ENCODE measurements around the gene PAN2. TPM values are rescaled to one million over a fixed set of nuclear protein-coding genes. Genes with fewer than 3 reads are reported as not detected.

Gene PAN2
- total RNA-seq, 1 experiment from 2014 or later, result 75.0 TPM

DNA sequence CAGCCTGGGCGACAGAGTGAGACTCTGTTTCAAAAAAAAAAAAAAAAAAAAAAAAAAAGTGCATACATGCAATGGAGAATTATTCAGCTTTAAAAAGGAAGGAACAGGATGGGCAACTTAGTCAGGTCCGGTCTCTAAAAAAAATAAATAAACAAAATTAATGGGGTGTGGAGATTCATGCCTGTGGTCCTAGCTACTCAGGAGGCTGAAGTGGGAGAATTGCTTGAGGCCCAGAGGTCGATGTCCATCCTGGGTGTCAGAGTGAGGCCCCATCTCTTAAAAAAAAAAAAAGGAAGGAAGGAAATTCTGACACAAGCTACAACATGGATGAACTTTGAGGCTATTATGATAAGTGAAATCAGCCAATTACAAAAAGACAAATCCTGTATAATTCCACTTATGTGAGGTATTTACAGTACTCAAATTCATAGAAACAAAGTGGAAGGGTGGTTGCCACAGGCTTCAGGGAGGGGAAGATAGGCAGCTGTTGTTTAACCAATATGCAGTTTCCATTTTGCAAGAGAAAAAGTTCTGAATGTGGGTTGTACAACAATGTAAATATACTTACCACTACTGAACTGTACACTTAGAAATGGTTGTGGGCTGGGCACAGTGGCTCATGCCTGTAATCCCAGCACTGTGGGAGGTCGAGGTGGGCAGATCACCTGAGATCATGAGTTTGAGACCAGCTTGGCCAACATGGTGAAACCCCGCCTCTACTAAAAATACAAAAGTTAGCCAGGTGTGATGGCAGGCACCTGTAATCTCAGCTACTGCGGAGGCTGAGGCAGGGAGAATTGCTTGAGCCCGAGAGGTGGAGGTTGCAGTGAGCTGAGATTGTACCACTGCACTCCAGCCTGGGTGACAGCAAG is 41.2 kb upstream of the PAN2 start:
- ChIA-PET CTCF (interaction anchor here (1.4 kb wide), 1 partner anchor 15 kb away, joined by 5 read pairs; the partner anchor contains the start of gene STAT2), RAD21 (ENCODE audit: low non-redundant PET in 1 of 2, low total read pairs in 2 of 2, uncharacterized antibody in 2 of 2, unreplicated experiment in 2 of 2) (interaction anchor here (0.6 to 0.7 kb wide), 3 partner anchors 8 to 101 kb away, joined by 3 read pairs; no protein-coding TSS in a partner anchor), POLR2A (no interaction called here)
- TF ChIP-seq SIN3A (IDR thresholded peaks at IDR 0.05; ENCODE audit: low read depth), result no peak
- no peak for TF ChIP-seq TCF7L2 (IDR thresholded peaks at IDR 0.05; ENCODE audit: borderline replicate concordance, extremely low read depth, insufficient read depth, insufficient read length)
- Histone ChIP-seq H3K79me2 (ENCODE audit: insufficient read depth, low read length) (no peaks in the 10 kb centered on the region), H2AFZ (ENCODE audit: low read depth, low read length, poor library complexity, severe bottlenecking) (no peak overlapping the region), H3K9me2 (ENCODE audit: insufficient read depth) (no peaks in the 10 kb centered on the region), H4K20me1 (ENCODE audit: insufficient read depth) (no peaks in the 10 kb centered on the region), H3K9me3 (ENCODE audit: control insufficient read depth in 1 of 2, insufficient read depth in 1 of 2, low read depth in 1 of 2, low read length in 2 of 2) (no peaks in the 10 kb centered on the region), H3K27ac (ENCODE audit: low read depth, low read length) (no peak overlapping the region), H3K27me3 (ENCODE audit: insufficient read depth, low read length) (no peaks in the 10 kb centered on the region), H3K36me3 (ENCODE audit: control insufficient read depth in 1 of 2, insufficient read depth in 2 of 2, low read length in 2 of 2) (no peaks in the 10 kb centered on the region), H3K9ac (ENCODE audit: low read length) (no peak overlapping the region), H3K4me1 (ENCODE audit: control insufficient read depth in 1 of 2, insufficient read depth in 2 of 2, low read length in 2 of 2) (peaks cover 0 to 7% of the 10 kb centered on the region in 2 experiments; a peak in 1 of 4 replicates), H3K4me3 (replicated peaks in 1 of 2; ENCODE audit: low read depth in 1 of 2, low read length in 2 of 2) (no peak overlapping the region), H3K4me2 (ENCODE audit: low read length) (no peak overlapping the region)
- DNase-seq (ENCODE audit: low read depth, low spot score) (no peak), ATAC-seq (no peak)
- intact Hi-C loops (cut with micrococcal nuclease), result no loop called here
- no TSS peak for BruUV-seq (replicated peaks)

- Histone ChIP-seq H3K4me2 (ENCODE audit: low read length) (no peak overlapping the region), H4K20me1 (ENCODE audit: insufficient read depth) (no peaks in the 10 kb centered on the region), H3K36me3 (ENCODE audit: control insufficient read depth in 1 of 2, insufficient read depth in 2 of 2, low read length in 2 of 2) (no peaks in the 10 kb centered on the region), H3K4me3 (replicated peaks in 1 of 2; ENCODE audit: low read depth in 1 of 2, low read length in 2 of 2) (no peak overlapping the region), H3K4me1 (ENCODE audit: control insufficient read depth in 1 of 2, insufficient read depth in 2 of 2, low read length in 2 of 2) (peaks cover 0 to 7% of the 10 kb centered on the region in 2 experiments; a peak in 1 of 4 replicates), H3K79me2 (ENCODE audit: insufficient read depth, low read length) (no peaks in the 10 kb centered on the region), H2AFZ (ENCODE audit: low read depth, low read length, poor library complexity, severe bottlenecking) (no peak overlapping the region), H3K9me2 (ENCODE audit: insufficient read depth) (no peaks in the 10 kb centered on the region), H3K9ac (ENCODE audit: low read length) (no peak overlapping the region), H3K27ac (ENCODE audit: low read depth, low read length) (no peak overlapping the region), H3K27me3 (ENCODE audit: insufficient read depth, low read length) (no peaks in the 10 kb centered on the region), H3K9me3 (ENCODE audit: control insufficient read depth in 1 of 2, insufficient read depth in 1 of 2, low read depth in 1 of 2, low read length in 2 of 2) (no peaks in the 10 kb centered on the region)
- ChIA-PET RAD21 (ENCODE audit: low non-redundant PET in 1 of 2, low total read pairs in 2 of 2, uncharacterized antibody in 2 of 2, unreplicated experiment in 2 of 2) (no interaction called here), CTCF (no interaction called here), POLR2A (no interaction called here)
- BruUV-seq (replicated peaks), result no TSS peak
- ATAC-seq (no peak), DNase-seq (ENCODE audit: low read depth, low spot score) (no peak)
- TF ChIP-seq EZH2 (IDR thresholded peaks at IDR 0.05), result no peak
- TF ChIP-seq, protein P1, sequence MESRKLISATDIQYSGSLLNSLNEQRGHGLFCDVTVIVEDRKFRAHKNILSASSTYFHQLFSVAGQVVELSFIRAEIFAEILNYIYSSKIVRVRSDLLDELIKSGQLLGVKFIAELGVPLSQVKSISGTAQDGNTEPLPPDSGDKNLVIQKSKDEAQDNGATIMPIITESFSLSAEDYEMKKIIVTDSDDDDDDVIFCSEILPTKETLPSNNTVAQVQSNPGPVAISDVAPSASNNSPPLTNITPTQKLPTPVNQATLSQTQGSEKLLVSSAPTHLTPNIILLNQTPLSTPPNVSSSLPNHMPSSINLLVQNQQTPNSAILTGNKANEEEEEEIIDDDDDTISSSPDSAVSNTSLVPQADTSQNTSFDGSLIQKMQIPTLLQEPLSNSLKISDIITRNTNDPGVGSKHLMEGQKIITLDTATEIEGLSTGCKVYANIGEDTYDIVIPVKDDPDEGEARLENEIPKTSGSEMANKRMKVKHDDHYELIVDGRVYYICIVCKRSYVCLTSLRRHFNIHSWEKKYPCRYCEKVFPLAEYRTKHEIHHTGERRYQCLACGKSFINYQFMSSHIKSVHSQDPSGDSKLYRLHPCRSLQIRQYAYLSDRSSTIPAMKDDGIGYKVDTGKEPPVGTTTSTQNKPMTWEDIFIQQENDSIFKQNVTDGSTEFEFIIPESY (IDR thresholded peaks at IDR 0.05; ENCODE audit: extremely low read depth, insufficient replicate concordance, low read length), result no peak
- no peak for TF ChIP-seq POLR2AphosphoS5 (IDR thresholded peaks at IDR 0.05; ENCODE audit: low read depth, low read length)
- no peak for TF ChIP-seq CBX3 (IDR thresholded peaks at IDR 0.05; ENCODE audit: low read depth)
- TF ChIP-seq SIN3A (IDR thresholded peaks at IDR 0.05; ENCODE audit: low read depth), result no peak
- TF ChIP-seq SP1 (IDR thresholded peaks at IDR 0.05; ENCODE audit: low read depth), result no peak
- TF ChIP-seq CEBPB (IDR thresholded peaks at IDR 0.05; ENCODE audit: low read depth), result no peak
- TF ChIP-seq TCF7L2 (IDR thresholded peaks at IDR 0.05; ENCODE audit: borderline replicate concordance, extremely low read depth, insufficient read depth, insufficient read length), result no peak
- no peak for TF ChIP-seq POLR2A (IDR thresholded peaks at IDR 0.05; ENCODE audit: borderline replicate concordance, extremely low read depth, insufficient read depth, insufficient read length)
- TF ChIP-seq ZNF274 (IDR thresholded peaks at IDR 0.05; ENCODE audit: low read depth, low read length), result no peak
- TF ChIP-seq, protein P2, sequence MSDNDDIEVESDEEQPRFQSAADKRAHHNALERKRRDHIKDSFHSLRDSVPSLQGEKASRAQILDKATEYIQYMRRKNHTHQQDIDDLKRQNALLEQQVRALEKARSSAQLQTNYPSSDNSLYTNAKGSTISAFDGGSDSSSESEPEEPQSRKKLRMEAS (IDR thresholded peaks at IDR 0.05), result no peak
- intact Hi-C loops (cut with micrococcal nuclease), result no loop called here
Measured at GRCh38 chr12:56373515-56373914, 39.7 kb upstream of the PAN2 start.
